ENCODE data around the gene PTPRU. TPM values are rescaled to one million over a fixed set of nuclear protein-coding genes. Genes with fewer than 3 reads are reported as not detected.
"Not testable (repeated sequence)": the region's sequence is repeated elsewhere in the genome, so short reads cannot be mapped to it uniquely, and the experiment has no call there.

The PTPRU gene
- total RNA-seq, 2 experiments from 2014 or later = 0.56 to 0.74 TPM

DNA sequence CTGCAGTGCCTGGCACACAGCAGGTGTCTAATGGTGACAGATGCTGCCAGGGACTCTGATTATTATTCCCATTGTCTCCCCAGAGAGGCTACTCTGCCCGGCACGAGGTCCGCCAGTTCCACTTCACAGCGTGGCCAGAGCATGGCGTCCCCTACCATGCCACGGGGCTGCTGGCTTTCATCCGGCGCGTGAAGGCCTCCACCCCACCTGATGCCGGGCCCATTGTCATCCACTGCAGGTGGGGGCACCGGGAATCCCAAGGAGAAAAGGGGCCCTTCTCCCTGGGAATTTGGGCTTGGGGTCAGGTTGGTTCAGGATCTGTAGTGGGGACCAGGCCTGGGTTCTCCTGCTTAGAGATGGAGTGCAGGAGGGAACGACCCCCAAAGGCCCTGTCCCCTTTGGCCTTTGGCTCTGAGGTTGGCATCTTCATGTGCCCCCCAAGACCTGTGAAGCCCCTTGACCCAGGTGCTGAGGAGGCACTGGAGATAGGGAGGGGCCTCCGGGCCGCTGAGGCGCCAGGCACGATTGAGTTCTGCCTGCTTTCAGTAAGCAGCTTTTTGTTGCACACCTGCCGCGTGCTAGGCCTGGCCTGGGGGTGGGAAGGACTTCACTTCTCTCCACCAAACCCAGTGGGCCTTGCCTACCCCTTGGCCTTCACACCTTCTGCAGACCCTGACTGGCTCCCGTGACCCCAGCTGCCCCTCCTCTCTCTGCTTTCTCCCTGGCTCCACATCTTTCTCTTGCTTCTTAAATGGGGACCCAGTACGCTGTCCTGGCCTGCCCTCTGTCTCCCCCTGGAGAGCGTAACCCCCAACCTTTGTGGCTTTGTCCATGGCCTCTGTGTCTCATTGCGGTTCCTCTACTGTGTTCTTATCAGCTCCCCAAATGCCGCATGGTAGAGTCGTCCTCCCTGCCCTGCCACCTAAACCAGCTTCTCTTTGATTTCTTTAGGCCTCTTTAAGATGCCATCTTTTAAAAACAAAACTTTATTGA, 76.4 kb downstream of the PTPRU start:
- ATAC-seq (no peak), DNase-seq (no peak)
- no peaks in the 10 kb centered on the region for H3K36me3 Mint-ChIP-seq (ENCODE audit: low read depth)
- TF ChIP-seq, protein P1, sequence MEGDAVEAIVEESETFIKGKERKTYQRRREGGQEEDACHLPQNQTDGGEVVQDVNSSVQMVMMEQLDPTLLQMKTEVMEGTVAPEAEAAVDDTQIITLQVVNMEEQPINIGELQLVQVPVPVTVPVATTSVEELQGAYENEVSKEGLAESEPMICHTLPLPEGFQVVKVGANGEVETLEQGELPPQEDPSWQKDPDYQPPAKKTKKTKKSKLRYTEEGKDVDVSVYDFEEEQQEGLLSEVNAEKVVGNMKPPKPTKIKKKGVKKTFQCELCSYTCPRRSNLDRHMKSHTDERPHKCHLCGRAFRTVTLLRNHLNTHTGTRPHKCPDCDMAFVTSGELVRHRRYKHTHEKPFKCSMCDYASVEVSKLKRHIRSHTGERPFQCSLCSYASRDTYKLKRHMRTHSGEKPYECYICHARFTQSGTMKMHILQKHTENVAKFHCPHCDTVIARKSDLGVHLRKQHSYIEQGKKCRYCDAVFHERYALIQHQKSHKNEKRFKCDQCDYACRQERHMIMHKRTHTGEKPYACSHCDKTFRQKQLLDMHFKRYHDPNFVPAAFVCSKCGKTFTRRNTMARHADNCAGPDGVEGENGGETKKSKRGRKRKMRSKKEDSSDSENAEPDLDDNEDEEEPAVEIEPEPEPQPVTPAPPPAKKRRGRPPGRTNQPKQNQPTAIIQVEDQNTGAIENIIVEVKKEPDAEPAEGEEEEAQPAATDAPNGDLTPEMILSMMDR (IDR thresholded peaks at IDR 0.05) = no peak
- ChIA-PET CTCF (no interaction called here), POLR2A (no interaction called here)
- H3K27ac Mint-ChIP-seq = no peak overlapping the region
- intact Hi-C loops (cut with micrococcal nuclease) = no loop called here
- H3K27me3 Mint-ChIP-seq = no peaks in the 10 kb centered on the region
- H3K4me1 Mint-ChIP-seq (ENCODE audit: low read depth) = no peaks in the 10 kb centered on the region
- no peak overlapping the region for H3K4me3 Mint-ChIP-seq
- no peaks in the 10 kb centered on the region for H3K9me3 Mint-ChIP-seq

DNA sequence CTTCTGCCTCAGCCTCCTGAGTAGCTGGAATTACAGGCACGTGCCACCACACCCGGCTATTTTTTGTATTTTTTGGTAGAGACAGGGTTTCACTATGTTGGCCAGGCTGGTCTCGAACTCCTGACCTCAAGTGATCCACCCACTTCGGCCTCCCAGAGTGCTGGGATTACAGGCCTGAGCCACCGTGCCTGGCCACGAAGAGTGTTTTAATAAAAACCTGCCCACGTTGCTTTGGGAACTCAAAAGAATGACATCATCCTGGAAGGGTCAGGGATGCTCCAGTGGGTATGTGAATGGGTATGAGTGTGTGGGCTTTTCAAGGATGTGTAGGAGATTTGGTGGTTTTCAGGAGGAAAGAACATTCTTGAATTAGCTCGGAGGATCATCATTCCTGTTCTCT, 78.4 kb downstream of the PTPRU start:
- CTCF ChIA-PET; H3K4me1 Mint-ChIP-seq (ENCODE audit: low read depth); H3K4me3 Mint-ChIP-seq; POLR2A ChIA-PET; H3K9me3 Mint-ChIP-seq; intact Hi-C loops (cut with micrococcal nuclease); ATAC-seq; DNase-seq; H3K27me3 Mint-ChIP-seq; H3K27ac Mint-ChIP-seq; H3K36me3 Mint-ChIP-seq (ENCODE audit: low read depth): not testable (repeated sequence)

DNA sequence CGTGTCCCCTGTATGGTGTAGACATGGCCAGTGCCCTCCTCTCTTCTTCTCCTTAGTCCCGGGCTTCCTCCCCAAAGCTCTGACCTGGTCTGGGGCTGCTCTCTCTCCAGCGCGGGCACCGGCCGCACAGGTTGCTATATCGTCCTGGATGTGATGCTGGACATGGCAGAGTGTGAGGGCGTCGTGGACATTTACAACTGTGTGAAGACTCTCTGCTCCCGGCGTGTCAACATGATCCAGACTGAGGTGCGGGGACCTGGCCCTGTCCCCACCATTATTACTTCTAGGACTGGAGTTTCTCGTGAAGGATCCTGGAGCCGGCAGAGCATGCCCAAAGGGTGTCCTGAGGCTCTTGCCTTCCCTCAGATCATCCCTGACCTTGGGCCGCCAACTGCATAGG, 78.9 kb downstream of the PTPRU start:
- no peak overlapping the region for H3K4me3 Mint-ChIP-seq
- ChIA-PET CTCF (no interaction called here), POLR2A (no interaction called here)
- no peaks in the 10 kb centered on the region for H3K36me3 Mint-ChIP-seq (ENCODE audit: low read depth)
- H3K27me3 Mint-ChIP-seq = no peaks in the 10 kb centered on the region
- ATAC-seq (no peak), DNase-seq (no peak)
- H3K27ac Mint-ChIP-seq = no peak overlapping the region
- H3K9me3 Mint-ChIP-seq = no peaks in the 10 kb centered on the region
- no peaks in the 10 kb centered on the region for H3K4me1 Mint-ChIP-seq (ENCODE audit: low read depth)
- TF ChIP-seq, protein P1 (IDR thresholded peaks at IDR 0.05) = no peak
- intact Hi-C loops (cut with micrococcal nuclease) = no loop called here

DNA sequence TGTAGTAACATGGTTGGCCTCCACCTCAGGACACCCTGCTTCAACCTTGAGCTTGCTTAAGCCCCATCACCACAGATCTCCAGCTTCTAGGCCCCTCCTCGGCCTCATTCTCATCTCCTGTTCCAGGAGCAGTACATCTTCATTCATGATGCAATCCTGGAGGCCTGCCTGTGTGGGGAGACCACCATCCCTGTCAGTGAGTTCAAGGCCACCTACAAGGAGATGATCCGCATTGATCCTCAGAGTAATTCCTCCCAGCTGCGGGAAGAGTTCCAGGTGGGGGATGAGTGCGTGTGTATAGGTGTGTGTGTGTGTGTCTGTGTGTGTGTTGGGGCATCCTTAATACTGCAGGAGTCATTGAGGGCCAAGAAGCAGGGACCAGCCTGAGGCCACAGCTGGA, 79.6 kb downstream of the PTPRU start:
- Mint-ChIP-seq H3K36me3 (ENCODE audit: low read depth) (no peaks in the 10 kb centered on the region), H3K9me3 (no peaks in the 10 kb centered on the region), H3K27ac (no peak overlapping the region), H3K4me1 (ENCODE audit: low read depth) (no peaks in the 10 kb centered on the region), H3K4me3 (no peak overlapping the region), H3K27me3 (no peaks in the 10 kb centered on the region)
- DNase-seq (no peak), ATAC-seq (no peak)
- TF ChIP-seq, protein P1 (IDR thresholded peaks at IDR 0.05) = no peak
- intact Hi-C loops (cut with micrococcal nuclease) = no loop called here
- CTCF ChIA-PET = no interaction called here
- POLR2A ChIA-PET = no interaction called here

DNA sequence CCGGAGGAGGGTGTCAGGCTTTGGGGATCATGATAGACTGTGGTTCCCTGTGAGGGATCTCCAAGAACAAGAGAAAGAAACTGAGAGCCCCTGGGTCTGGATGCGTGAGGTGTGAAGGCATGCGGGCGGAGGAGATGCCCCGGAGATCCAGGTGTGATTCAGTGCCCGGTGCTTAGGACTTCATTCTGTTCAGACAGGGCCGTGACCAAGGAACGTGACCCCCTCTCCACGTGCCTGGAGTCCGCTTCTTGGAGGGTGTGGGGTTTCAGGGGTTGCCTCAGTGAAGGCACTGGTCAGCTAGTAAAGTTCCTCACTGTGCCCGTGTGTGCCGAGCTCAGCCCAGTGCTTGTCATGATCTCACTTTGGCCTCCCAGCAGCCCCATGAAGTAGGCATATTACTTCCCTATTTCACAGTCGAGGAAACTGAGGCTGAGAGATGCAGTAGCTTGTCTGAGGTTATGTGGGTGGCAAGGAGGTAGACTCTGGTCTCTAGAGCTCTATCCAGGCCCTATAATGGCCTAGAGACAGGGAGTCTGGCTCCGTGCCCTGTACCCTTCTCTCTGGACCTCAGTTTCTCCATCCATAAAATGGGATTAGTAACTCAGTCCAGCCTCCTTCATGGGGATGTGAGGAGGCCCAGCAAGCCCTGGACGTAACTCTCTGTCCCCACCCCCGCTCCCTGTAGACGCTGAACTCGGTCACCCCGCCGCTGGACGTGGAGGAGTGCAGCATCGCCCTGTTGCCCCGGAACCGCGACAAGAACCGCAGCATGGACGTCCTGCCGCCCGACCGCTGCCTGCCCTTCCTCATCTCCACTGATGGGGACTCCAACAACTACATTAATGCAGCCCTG, 81.0 kb downstream of the PTPRU start:
- Mint-ChIP-seq H3K4me3 (no peak overlapping the region), H3K27me3 (no peaks in the 10 kb centered on the region), H3K4me1 (ENCODE audit: low read depth) (no peaks in the 10 kb centered on the region), H3K9me3 (no peaks in the 10 kb centered on the region), H3K27ac (no peak overlapping the region), H3K36me3 (ENCODE audit: low read depth) (no peaks in the 10 kb centered on the region)
- ATAC-seq (no peak), DNase-seq (no peak)
- intact Hi-C loops (cut with micrococcal nuclease) = no loop called here
- POLR2A ChIA-PET = no interaction called here
- TF ChIP-seq, protein P1 (IDR thresholded peaks at IDR 0.05) = no peak
- CTCF ChIA-PET = no interaction called here

Measured in activated CD8-positive, alpha-beta T cell treated with anti-CD3 and anti-CD28 coated beads for 36 hours (primary cell).